ENCODE measurements around the gene AJUBA. TPM values are rescaled to one million over a fixed set of nuclear protein-coding genes. Genes with fewer than 3 reads are reported as not detected.
"Not testable (repeated sequence)": the region's sequence is repeated elsewhere in the genome, so short reads cannot be mapped to it uniquely, and the experiment has no call there.

Gene AJUBA
- total RNA-seq, 2 donors from 2014 or later: 1.4 to 4.1 TPM

GRCh38 chr14:22966783-22967269, 15.5 kb downstream of the AJUBA start:
- ATAC-seq (no peak), DNase-seq (no peak)
- intact Hi-C loops (cut with DNase I, micrococcal nuclease): no loop called here

- intact Hi-C loops (cut with DNase I, micrococcal nuclease); DNase-seq: not testable (repeated sequence)
- ATAC-seq: peak; percentile 46
Observed at GRCh38 chr14:22965916-22966782, 16.2 kb downstream of the AJUBA start.

DNA sequence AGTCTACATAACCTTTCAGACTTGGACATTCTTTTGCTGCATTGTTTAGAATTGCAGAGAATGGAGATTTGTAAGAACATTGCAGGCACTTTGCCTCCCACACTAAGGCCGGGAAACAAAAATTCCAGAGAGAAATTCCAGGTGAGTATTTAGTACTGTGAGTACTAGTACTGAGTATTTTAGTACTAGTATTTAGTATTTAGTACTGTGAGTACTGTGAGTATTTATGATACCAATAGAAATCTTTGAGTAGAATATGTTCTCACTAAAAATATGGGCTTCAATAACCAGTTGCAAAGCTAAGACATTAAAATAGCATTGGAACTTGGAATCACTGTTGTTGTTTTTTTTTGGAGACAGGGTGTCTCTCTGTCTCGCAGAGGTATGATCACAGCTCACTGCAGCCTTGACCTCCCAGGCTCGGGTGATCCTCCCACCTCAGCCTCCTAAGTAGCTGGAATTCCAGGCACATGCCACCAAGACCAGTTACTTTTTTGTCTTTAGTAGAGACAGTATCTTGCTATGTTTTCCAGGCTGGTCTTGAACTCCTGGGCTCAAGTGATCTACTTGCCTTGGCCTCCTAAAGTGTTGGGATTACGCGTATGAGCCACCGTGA, 20.2 kb downstream of the AJUBA start:
- no peak for ATAC-seq
- no peak for DNase-seq
- intact Hi-C loops (cut with DNase I, micrococcal nuclease): no loop called here

DNA sequence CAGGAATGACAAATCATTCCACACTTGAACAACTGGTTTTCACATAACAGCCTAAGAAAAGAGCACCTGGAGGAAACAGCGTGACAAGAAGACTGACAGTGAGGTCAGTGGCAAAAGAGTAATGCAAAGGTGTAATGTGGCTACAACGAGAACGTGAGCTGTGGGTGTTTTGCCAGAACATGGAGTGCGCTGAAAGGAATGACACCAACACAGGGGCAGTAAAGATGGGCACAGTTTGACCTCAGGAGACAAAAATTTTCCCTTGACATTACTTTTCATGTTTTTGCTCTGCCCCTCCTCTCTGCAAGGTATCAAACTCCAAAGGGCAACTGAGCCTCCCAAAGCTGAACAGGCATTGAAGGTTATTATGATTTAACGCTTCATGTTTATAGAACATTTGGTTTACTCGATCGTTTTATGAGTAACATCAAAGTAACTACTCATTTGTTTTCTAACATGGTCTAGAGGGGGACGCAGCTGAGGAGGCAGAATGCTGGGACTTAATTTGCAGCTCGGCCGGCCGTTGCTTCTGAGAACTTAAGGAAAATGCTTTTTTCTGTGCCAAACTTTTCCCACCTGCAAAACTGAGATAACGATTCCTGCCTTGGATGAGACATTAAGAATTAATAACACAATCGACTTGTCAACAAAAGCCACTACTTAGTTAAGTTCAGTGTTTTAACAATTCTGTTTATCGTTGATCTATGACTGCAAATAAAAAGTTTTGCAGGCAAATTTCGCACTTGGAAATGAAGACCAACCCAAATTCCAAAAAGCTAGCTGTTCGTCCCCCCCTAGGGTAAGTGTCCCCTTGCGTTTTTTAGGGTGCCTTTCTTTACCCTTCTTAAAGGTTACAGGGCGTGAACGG, 26.4 kb downstream of the AJUBA start:
- DNase-seq (peak; percentile 23 to 28), ATAC-seq (peak; percentile 40)
- intact Hi-C loops (cut with DNase I, micrococcal nuclease): no loop called here

DNA sequence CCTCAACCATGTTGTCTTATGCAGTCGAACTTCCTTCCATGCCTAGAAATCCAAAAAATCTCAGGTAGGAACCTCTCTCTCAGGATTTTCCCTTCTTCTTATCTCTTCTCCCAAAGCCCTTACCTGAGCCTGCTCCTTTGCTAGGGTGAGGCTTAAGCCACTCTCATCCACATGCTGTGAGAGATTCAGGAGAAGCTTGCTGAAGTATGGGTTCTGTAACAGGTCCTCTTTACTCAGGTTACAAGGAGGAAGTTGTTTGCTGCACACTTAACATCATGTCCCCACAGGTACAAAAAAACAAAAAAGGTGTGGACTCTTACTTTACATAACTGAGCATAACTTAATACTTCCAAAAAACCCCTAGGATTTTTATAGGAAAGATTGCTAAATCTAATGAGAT, 29.9 kb downstream of the AJUBA start:
- no peak for DNase-seq
- intact Hi-C loops (cut with DNase I, micrococcal nuclease): no loop called here
- no peak for ATAC-seq

GRCh38 chr14:22951795-22952194, 30.6 kb downstream of the AJUBA start:
- DNase-seq; intact Hi-C loops (cut with DNase I, micrococcal nuclease); ATAC-seq: not testable (repeated sequence)

GRCh38 chr14:22945642-22946041, 36.7 kb downstream of the AJUBA start:
- intact Hi-C loops (cut with DNase I, micrococcal nuclease): no loop called here
- no peak for DNase-seq
- no peak for ATAC-seq

DNA sequence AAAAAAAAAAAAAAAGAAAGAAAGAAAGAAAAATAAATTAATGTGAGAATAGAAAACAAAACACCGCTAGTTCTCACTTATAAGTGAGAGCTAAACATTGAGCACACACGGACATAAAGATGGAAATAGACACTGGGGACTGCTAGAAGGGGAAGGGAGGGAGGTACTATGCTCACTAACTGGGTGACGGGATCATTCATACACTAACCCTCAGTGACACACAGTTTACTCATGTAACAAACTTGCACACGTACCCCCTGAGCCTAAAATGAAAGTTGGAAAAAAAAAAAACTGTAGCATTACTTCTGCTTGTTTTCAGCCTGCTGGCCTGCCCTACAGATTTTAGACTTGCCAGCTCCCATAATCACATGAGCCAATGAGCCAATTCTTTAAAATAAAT, 42.7 kb downstream of the AJUBA start:
- DNase-seq (no peak), ATAC-seq (no peak)
- intact Hi-C loops (cut with DNase I, micrococcal nuclease): no loop called here

GRCh38 chr14:22935156-22935555, 47.2 kb downstream of the AJUBA start:
- no peak for DNase-seq
- intact Hi-C loops (cut with DNase I, micrococcal nuclease): no loop called here
- no peak for ATAC-seq

- ATAC-seq: no peak
- intact Hi-C loops (cut with DNase I, micrococcal nuclease): no loop called here
Observed at GRCh38 chr14:22932146-22932545, 50.2 kb downstream of the AJUBA start.

GRCh38 chr14:22929961-22930364, 52.4 kb downstream of the AJUBA start:
- no peak for DNase-seq
- intact Hi-C loops (cut with DNase I, micrococcal nuclease): no loop called here
- ATAC-seq: peak; percentile 12

More at GRCh38 chr14:22932146-22932545, 50.2 kb downstream of the AJUBA start:
- no peak for DNase-seq

- ATAC-seq: peak; percentile 91
- intact Hi-C loops (cut with DNase I, micrococcal nuclease): no loop called here
- DNase-seq: peak; percentile 97 to 100
Observed at GRCh38 chr14:22929104-22929960, 53.0 kb downstream of the AJUBA start, which contains the start of gene PRMT5. Gene PRMT5 (minus strand): TSS chr14:22929376. CDS start chr14:22929361, 15 bp downstream.

DNA sequence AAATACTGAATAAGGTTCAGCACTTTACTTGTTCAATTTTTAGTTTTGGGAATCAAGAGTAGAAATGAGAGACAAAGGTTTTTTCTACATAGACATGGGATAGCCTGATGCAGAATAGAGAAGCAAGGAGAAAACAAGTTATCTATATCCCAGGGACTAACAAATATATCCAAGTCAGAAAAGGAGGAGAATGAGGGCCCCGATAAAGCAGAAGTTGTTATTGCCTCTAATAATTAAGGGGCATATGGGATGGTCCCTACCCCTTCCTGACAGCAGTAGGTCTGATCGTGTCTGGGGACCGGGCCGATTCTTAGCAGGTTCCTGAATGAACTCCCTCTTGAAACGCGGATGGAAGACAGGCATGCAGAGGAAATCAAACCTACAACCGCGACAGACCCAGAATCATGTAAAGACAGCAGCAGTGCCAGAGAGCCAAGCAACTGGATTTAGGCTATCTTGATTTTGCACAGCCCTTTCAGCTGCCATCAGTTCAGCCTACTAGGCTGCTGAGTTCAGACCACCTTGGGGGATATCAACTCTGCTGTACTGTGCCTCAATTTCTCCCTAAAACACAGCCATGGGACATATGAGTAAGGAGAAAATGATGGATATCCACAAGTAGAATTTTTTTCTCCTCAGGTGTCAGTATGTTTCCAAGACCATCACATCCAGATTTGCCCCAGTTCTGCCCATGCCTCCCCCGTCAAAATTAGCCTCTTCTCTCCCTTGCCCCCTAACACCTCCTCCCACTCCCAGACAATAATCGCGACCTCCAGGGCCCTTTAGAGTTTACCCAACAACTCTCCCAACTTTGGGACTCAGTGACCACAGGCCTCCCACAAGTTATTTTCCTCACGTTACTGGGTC, 53.9 kb downstream of the AJUBA start:
- DNase-seq: no peak
- intact Hi-C loops (cut with DNase I, micrococcal nuclease): no loop called here
- ATAC-seq: no peak

DNA sequence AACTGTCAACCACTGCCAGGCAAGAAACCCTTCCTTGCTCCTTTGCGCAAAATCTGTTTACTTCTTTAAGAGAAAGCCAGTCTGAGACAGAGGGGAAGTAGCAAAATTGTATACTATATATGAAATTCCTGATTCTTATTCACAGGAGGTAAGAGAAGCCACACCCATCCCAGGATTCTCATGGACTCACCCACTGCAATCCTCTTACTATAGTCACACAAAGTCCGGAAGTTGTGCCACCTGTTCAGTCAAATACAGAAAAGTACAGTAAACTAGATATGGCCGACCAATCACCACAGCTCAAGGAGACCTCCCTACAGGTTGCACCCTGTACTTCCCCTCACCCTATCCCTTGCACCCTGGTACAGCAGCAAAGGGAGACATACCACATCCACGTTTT, 56.0 kb downstream of the AJUBA start:
- intact Hi-C loops (cut with DNase I, micrococcal nuclease): no loop called here
- DNase-seq (peak in 1 of 2 donors; percentile 54), ATAC-seq (peak; percentile 39)

- DNase-seq (no peak), ATAC-seq (no peak)
- intact Hi-C loops (cut with DNase I, micrococcal nuclease): no loop called here
Observed at GRCh38 chr14:22925513-22925912, 56.8 kb downstream of the AJUBA start.

DNA sequence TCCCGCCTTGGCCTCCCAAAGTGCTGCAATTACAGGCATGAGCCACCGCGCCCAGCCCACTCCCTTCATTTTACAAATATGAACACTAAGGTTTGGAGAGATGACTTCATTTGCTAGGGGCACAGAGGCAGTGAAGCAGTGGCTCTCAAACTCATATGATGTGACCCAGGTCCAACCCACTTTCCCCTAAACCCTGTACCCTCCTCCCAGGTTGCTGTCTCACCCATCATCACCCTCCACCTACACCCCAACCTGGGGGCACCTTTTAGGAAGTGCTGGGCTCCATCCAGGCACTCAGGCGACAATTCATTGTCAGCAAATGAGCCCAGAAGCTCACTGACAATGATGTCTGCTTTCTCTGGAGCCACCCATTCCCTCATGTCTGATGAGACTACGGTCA, 58.6 kb downstream of the AJUBA start:
- no peak for DNase-seq
- intact Hi-C loops (cut with DNase I, micrococcal nuclease): no loop called here

GRCh38 chr14:22922294-22922693, 60.1 kb downstream of the AJUBA start:
- DNase-seq (no peak), ATAC-seq (no peak)
- intact Hi-C loops (cut with DNase I, micrococcal nuclease): no loop called here

More for the DNA sequence above, 58.6 kb downstream of the AJUBA start:
- no peak for ATAC-seq

Data from left colon (tissue), 2 donors.